ENCODE data around the gene SLC15A4. TPM values are rescaled to one million over a fixed set of nuclear protein-coding genes. Genes with fewer than 3 reads are reported as not detected.

SLC15A4 gene
- total RNA-seq, 2 donors from 2014 or later, result 15.5 to 17.2 TPM

DNA sequence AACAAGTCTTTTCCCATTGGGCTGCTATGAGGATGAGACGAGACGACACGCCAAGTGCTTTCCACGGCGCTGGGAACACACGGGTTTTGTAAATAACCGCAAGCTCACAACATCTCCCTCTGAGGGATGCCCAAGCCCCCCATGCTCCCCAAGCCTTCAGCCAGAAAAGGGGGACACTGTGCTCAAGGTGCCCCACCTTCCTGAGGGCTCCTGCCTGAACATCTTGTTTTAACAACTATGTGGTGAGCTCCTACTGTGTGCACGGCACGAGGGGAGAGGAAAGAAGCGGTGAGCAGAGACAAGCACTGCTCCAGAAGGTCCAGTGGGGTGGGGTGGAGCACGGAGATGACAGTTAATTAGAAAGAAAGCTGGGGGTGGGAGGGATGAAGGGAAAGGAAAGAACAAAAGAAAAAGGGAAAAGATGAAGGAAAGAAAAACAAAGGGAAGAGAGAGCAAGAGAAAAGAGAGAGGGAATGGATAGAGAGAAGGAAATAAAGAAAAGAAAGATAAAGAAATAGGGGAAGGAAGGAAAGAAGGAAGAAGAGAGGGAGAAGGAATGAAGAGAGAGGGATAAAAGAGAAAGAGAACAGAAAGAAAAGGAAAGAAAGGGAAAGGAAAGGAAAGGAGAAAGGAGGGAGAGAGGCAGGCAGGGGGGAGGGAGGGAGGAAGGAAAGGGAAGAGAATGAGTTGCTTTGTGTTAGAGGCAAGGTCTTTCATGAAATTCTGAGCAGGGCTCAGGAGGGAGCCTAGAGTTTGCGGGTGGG, 56.8 kb downstream of the SLC15A4 start:
- Mint-ChIP-seq H3K36me3 (ENCODE audit: low read depth) (peaks cover 3% of the 10 kb centered on the region), H3K4me1 (peaks cover 2% of the 10 kb centered on the region), H3K4me3 (no peak overlapping the region), H3K27me3 (peaks cover 36% of the 10 kb centered on the region), H3K27ac (no peak overlapping the region)
- no peaks in the 10 kb centered on the region for H3K9me3 ChIP-seq (ENCODE audit: control insufficient read depth, low read length, poor library complexity, severe bottlenecking)
- ATAC-seq (no peak), DNase-seq (no peak)

- no peaks in the 10 kb centered on the region for H3K9me3 ChIP-seq (ENCODE audit: control insufficient read depth, low read length, poor library complexity, severe bottlenecking)
- Mint-ChIP-seq H3K36me3 (ENCODE audit: low read depth) (peaks cover 3% of the 10 kb centered on the region), H3K4me3 (no peak overlapping the region), H3K4me1 (peaks cover 2% of the 10 kb centered on the region), H3K27ac (no peak overlapping the region), H3K27me3 (peaks cover 45% of the 10 kb centered on the region)
- DNase-seq (no peak), ATAC-seq (no peak)
These were observed 60.4 kb downstream of the SLC15A4 start for GRCh38 chr12:128763395-128763794.

DNA sequence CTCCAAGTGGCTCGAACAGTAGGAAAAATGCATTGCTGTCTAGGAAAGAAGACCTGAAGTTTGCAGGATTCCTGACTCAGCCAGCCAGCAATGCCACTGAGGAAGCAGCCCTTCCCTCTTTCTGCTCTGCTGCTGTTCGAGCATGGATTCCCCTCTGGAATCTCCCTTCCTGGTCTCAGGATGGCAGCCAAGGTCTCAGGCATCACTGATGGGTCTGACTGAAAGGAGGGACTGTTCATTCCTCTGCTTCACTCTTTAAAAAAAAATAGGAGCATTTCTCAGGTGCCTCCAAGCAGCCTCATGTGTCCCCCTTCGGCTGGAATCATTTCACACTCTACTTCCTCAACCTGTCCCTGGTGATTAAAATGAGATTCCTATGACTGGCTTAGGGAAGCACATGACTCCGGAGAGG, 62.4 kb downstream of the SLC15A4 start:
- no peak overlapping the region for H3K27ac Mint-ChIP-seq
- peaks cover 27% of the 10 kb centered on the region for H3K27me3 Mint-ChIP-seq
- ATAC-seq, result no peak
- no peaks in the 10 kb centered on the region for H3K4me1 Mint-ChIP-seq
- no peaks in the 10 kb centered on the region for H3K9me3 ChIP-seq (ENCODE audit: control insufficient read depth, low read length, poor library complexity, severe bottlenecking)
- no peaks in the 10 kb centered on the region for H3K36me3 Mint-ChIP-seq (ENCODE audit: low read depth)
- H3K4me3 Mint-ChIP-seq, result no peak overlapping the region
- no peak for DNase-seq

DNA sequence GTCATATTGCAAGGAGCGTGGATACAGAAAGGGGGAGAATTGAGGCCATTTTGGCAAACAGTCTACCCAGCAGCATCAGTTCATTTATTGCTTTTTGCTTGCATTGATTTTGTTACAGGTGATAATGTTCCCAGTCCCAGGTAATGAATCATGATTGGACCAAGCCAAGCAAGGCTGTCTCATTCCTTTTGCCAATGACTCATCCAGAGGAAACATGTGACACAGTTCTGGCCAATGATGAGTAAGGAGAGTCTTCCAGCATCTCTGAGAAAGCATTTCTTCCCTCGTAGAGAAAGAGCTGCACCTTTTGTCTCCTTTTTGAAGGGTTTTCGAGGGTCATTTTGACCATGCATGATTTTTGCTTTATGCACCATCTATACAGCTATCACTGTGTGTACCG, 68.2 kb downstream of the SLC15A4 start:
- H3K27ac Mint-ChIP-seq, result no peak overlapping the region
- H3K4me1 Mint-ChIP-seq, result no peaks in the 10 kb centered on the region
- H3K9me3 ChIP-seq (ENCODE audit: control insufficient read depth, low read length, poor library complexity, severe bottlenecking), result no peaks in the 10 kb centered on the region
- DNase-seq (no peak), ATAC-seq (no peak)
- H3K36me3 Mint-ChIP-seq (ENCODE audit: low read depth), result no peaks in the 10 kb centered on the region
- H3K27me3 Mint-ChIP-seq, result peaks cover 9% of the 10 kb centered on the region
- H3K4me3 Mint-ChIP-seq, result no peak overlapping the region

- H3K4me3 Mint-ChIP-seq, result no peak overlapping the region
- H3K27me3 Mint-ChIP-seq, result no peaks in the 10 kb centered on the region
- ATAC-seq, result no peak
- no peaks in the 10 kb centered on the region for H3K9me3 ChIP-seq (ENCODE audit: control insufficient read depth, low read length, poor library complexity, severe bottlenecking)
- H3K27ac Mint-ChIP-seq, result no peak overlapping the region
- no peaks in the 10 kb centered on the region for H3K36me3 Mint-ChIP-seq (ENCODE audit: low read depth)
- DNase-seq, result no peak
- H3K4me1 Mint-ChIP-seq, result no peaks in the 10 kb centered on the region
These were observed 69.5 kb downstream of the SLC15A4 start for GRCh38 chr12:128754275-128754674.

- no peak for DNase-seq
- H3K36me3 Mint-ChIP-seq (ENCODE audit: low read depth), result no peaks in the 10 kb centered on the region
- ATAC-seq, result no peak
- no peak overlapping the region for H3K27ac Mint-ChIP-seq
- H3K27me3 Mint-ChIP-seq, result peaks cover 8% of the 10 kb centered on the region
- no peak overlapping the region for H3K4me3 Mint-ChIP-seq
- no peaks in the 10 kb centered on the region for H3K4me1 Mint-ChIP-seq
- no peaks in the 10 kb centered on the region for H3K9me3 ChIP-seq (ENCODE audit: control insufficient read depth, low read length, poor library complexity, severe bottlenecking)
These were observed 70.3 kb downstream of the SLC15A4 start for GRCh38 chr12:128753438-128753837.

- no peaks in the 10 kb centered on the region for H3K9me3 ChIP-seq (ENCODE audit: control insufficient read depth, low read length, poor library complexity, severe bottlenecking)
- Mint-ChIP-seq H3K27ac (no peak overlapping the region), H3K4me3 (no peak overlapping the region), H3K27me3 (peaks cover 18% of the 10 kb centered on the region), H3K4me1 (no peaks in the 10 kb centered on the region), H3K36me3 (ENCODE audit: low read depth) (no peaks in the 10 kb centered on the region)
- DNase-seq (no peak), ATAC-seq (no peak)
These were observed 71.4 kb downstream of the SLC15A4 start for GRCh38 chr12:128752386-128752785.

DNA sequence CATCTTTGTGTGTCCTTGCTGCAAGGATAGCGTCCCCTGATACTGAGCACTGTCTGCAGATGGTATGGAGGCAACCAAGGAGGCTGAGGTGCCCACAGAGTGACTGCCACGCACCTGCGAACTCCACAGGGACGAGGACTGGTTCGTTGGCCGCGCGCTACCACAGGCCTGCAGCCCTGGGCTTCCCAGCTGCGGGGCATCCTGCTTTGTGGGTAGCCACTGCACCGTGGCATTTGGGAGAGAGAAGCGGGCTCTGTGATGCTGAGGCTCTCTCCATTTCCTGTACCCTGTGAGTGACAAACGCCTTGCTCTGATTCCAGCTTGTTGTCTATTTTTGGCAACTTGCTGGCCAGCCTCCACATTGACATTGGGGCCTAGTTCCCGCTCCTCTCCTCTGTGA, 76.3 kb downstream of the SLC15A4 start:
- H3K9me3 ChIP-seq (ENCODE audit: control insufficient read depth, low read length, poor library complexity, severe bottlenecking), result no peaks in the 10 kb centered on the region
- DNase-seq, result no peak
- Mint-ChIP-seq H3K27me3 (peaks cover 42% of the 10 kb centered on the region), H3K4me1 (no peaks in the 10 kb centered on the region), H3K36me3 (ENCODE audit: low read depth) (peaks cover 2% of the 10 kb centered on the region), H3K27ac (no peak overlapping the region), H3K4me3 (no peak overlapping the region)
- ATAC-seq, result no peak

- Mint-ChIP-seq H3K4me1 (no peaks in the 10 kb centered on the region), H3K27me3 (peaks cover 48% of the 10 kb centered on the region), H3K27ac (no peak overlapping the region), H3K4me3 (no peak overlapping the region), H3K36me3 (ENCODE audit: low read depth) (peaks cover 2% of the 10 kb centered on the region)
- H3K9me3 ChIP-seq (ENCODE audit: control insufficient read depth, low read length, poor library complexity, severe bottlenecking), result no peaks in the 10 kb centered on the region
- DNase-seq (no peak), ATAC-seq (no peak)
These were observed 77.7 kb downstream of the SLC15A4 start for GRCh38 chr12:128745772-128746689.

DNA sequence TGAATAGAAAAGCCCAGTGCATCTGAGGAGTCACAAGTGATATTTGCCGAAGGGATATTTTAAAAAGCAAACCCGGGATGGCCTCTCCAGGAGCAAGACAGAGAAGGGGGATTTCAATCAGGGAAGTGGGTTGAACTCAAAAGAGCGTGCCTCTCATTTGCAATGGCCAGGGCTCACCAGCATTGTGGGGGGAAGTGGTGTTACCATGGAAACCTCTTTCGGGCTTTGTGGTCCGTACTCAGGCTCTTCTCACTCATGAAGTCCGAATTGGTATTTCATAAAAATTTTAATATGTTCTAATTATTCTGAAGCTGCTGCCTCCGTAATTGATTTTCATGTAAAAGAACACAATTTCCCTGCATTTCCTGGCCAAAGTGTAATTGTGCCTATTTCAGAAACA, 79.8 kb downstream of the SLC15A4 start:
- DNase-seq (no peak), ATAC-seq (no peak)
- Mint-ChIP-seq H3K36me3 (ENCODE audit: low read depth) (peaks cover 2% of the 10 kb centered on the region), H3K27me3 (peaks cover 45% of the 10 kb centered on the region), H3K4me3 (no peak overlapping the region), H3K4me1 (no peaks in the 10 kb centered on the region), H3K27ac (no peak overlapping the region)
- no peaks in the 10 kb centered on the region for H3K9me3 ChIP-seq (ENCODE audit: control insufficient read depth, low read length, poor library complexity, severe bottlenecking)

Other genes with a start within 250 kb of the SLC15A4 start
- 1 to 10 TPM in 1 of 2 donors, under 1 TPM in 1; 0.10 to 1.2 TPM for gene GLT1D1, start 29.5 kb upstream of the SLC15A4 start, total RNA-seq

Measured in T-helper 17 cell (primary cell).